Limb (tissue), 2 donors: Measurements from ENCODE around the gene PAM.
"Not testable (repeated sequence)": the region's sequence is repeated elsewhere in the genome, so short reads cannot be mapped to it uniquely, and the experiment has no call there.

ENCODE experiments used
- DNase-seq, 2 donors: peaks; one replicate each; pipeline ENCODE4 v3.0.0-alpha.2; 2016; ENCODE audit errors: extremely low spot score in 2 of 2

PAM gene

DNA sequence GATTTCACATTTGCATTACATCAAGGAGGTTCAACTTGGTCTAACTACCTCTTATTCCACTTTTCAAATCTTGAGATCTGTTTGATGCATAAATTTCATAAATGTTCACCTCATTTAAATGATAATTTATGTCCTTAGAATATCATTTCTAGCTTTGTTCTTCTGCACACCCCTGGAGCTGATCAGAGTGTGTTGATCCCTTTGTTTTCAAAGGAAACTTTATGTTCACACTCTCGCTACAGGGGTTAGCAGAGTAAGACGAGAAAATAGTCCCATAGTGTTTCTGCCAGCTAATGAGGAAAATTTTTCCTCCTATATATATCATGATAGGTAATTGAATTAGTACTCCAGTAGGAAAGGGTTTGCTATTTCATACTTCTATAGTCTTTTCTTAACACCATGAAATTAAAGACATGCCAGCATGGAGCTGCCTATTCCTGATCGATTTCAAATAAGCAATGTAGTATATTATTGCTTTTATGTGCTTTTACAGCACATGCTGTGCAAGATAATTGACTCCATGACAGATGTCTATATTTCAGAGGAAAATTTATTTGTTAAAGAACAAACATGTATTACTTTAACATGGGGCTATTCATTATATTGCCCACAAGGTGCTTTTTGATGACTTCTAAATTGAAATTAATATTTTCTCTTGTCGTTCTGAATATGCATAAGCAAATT lies 4.8 kb upstream of the PAM start:
- DNase-seq = no peak

DNA sequence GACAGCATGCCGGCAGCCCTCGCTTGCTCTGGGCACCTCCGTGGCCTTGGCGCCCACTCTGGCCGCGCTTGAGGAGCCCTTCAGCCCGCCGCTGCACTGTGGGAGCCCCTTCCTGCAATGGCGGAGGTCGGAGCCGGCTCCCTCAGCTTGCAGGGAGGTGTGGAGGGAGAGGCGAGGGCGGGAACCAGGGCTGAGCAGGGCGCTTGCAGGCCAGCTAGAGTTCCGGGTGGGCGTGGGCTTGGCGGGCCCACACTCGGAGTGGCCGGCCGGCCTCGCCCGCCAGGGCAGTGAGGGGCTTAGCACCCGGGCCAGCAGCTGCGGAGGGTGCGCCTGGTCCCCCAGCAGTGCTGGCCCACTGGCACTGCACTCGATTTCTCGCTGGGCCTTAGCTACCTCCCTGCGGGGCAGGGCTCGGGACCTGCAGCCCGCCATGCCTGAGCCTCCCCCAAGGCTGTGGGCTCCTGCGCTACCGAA lies 3.2 kb upstream of the PAM start:
- DNase-seq = not testable (repeated sequence)

DNA sequence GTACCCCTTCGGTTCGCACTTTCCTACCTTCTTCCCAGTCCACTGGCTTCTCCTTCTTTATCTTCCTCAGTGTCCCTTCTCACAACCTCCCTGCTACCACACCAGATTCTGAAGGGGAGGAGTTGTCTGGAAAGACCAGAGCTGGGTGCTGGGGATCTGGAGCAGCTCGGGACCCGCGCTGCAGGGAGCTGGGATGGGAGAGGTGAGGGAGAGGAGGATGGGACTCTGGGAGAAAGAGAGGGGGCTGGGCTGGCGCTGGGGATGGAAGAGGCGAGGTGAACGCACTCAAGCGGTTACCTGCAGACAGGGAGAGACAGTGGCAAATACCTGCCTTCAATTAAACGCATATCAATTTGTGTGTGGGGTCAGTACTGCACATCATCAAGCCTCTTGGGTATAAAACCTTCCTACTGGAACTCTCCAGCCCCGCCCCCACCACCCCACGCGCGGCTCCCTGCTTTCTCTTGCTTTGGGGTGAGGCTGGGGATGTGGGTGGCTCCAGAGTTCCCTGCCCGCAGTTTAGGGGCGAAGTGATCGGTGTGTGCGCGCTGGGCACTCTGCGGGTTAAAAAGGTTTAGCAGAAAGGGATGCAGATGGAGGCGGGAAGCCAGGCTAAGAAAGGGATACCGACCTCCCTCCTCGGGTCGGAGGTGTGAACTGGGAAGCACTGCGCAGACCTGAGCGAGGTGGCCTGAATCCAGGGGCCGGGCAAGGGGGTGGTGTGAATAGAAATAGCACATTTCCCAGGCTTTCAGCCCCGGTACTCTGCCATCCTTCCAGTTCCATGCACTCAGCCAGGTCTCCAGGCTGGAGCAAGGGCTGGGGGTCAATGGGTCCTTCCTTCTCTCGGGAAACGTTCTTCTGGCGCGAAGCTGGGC lies 977 bp upstream of the PAM start:
- peak in 1 of 2 donors; percentile 32 for DNase-seq

DNA sequence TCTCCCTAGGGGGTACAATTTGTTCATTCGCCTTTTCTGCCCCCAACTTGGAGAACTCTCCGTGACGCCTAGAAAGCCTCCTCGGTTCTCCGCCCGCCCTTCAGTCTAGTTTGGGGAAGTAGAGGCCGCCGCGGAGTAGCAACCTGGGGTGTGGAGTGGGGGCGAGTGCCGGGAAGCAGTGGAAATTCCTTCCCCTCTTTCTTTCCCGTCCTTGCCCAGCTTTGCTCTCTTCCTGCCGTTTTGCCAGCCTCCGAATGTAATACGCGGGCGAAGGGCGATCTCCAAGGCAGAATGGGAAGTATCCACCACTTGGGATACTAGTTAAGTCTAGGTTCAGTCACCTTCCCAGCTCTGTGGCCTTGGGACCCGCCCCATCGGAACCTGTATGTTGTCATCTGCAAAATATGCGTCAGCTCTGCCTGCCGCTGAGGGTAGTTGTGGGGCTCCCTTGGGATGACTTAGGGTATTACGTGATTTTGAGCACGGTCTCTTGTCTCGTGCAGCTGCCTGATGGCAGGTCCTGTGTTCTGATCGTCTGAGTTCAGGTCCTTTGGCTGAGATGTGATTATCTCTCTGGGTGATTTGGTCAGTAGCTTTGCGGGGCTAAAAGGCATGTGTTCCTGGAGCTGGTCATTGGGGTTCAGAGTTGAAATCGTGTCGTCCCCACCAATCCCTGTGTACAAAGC lies 724 bp downstream of the PAM start:
- peak; percentile 32 to 75 for DNase-seq

DNA sequence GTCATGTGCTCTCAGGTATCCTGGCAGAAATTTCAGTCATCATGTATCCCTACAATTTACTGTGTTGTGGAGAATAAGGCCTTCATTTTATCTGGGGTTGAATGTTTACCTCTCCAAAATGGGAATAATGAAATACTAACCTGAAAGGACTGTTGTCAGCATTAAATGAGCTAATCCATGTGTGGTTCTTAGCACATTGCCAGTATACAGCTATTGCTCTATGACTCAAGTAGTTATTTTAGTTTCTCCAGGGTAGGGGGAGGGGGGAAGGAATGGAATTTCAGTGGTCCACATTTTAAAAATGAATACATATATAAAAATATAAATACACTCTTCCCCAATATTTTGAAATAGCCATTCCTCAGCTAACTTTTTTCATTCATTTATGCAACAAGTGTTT lies 3.5 kb downstream of the PAM start:
- no peak for DNase-seq

DNA sequence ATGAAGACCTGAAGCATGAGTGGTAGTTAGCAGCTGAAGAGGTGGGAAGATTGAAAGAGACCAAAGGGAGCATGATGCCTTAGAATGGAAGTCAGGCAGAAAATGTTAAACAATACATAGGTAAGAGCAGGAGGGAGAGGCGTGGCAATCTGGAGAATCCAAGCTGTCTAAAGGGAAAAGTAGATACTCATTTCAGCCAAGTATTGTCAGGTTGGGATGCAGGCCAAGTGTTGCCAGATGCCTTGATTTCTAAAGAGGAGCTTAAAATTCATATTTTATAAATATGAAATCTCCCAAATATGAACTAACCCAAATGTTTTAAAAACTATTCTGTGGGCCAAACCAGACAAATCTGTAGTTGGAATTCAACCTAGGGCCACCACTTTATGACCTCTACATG lies 4.2 kb downstream of the PAM start:
- no peak for DNase-seq

DNA sequence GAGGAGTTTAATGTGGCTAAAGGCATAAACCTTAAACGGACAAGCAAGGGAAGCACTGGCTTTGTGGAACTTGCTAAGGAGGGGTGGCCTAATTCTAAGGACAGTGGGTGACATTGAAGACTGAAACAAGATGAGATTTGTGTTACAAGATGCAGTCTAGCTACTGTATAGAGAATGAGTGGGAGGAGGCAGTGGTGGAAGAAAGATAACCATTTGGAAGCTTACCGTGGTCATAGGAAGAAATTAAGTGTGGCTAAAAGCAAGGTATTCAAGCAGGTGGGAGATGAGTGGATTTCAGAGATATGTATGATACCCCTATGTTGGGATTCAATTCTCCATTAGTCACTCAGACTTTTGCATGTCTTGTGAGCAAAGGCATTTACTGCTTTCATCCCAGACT lies 4.6 kb downstream of the PAM start:
- DNase-seq = no peak

DNA sequence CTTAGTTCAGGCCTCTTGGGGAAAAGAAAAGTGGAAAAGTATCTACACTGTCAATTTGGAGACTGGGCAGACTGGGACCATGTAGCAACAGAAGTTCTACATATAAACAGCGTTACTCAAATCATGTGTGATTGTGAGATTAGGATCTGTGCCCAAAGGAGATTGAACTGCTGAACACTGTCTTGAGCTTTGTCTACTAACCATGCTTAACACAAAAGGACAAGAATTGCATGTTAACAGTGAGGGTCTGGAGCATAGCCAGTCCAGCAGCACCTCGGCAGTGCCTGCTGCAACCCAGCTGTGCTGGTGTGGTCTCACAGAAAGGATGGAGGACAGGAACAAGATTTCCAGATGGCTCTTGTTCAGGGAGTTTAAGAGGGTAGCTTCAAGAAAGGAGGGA lies 5.7 kb downstream of the PAM start:
- DNase-seq = no peak

DNA sequence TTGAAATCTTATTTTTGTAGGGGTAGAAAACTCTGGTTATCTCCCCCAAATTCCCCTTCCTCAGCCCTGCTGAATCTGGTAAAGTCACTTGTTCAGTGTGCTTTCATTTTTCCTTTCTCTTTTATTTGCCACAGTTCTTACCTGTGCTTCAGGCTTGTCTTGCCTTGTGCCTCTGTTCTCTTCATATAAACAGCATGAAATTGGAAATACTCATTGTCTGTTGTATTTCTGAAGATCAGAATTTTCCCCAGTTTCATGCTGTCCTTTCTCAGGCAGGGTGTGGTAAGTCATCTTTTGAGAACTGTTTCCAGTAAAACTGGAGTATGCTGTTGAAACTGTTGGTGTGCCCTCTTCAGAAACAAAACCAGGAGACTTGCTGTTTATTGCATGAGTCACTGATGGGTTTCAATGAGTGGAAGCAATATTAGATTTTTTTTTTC lies 7.0 kb downstream of the PAM start:
- DNase-seq = no peak

DNA sequence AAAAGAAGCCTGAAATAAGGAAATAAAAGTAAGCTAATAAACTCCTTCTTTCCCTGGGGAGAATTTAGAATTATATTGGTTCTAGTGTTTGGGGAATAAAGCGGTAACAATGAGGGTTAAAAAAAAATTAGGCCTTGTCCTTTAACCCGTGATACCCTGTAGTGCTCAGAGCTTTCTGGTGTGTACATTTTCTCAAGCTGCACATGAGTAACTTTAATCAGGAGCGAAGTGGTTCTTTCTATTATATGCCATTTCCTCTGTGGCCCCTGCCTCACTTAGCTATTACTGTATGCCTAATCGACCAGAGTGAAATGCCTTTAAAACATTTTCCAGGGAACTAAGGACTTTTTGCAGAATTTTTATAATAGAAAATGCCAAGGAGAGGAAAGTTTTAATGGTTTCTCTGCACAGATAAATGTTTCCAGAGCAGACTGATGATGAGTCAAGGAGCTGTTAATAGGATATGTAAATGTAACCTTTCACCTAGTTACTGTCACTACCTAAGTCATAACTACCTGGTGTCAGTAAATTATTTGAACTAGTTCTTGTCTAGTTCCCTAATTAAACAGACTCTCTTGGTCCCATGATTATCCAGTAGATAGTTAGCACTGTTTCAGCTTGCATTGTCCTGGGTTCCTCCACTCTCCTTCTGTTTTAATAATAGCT lies 7.6 kb downstream of the PAM start:
- no peak for DNase-seq

DNA sequence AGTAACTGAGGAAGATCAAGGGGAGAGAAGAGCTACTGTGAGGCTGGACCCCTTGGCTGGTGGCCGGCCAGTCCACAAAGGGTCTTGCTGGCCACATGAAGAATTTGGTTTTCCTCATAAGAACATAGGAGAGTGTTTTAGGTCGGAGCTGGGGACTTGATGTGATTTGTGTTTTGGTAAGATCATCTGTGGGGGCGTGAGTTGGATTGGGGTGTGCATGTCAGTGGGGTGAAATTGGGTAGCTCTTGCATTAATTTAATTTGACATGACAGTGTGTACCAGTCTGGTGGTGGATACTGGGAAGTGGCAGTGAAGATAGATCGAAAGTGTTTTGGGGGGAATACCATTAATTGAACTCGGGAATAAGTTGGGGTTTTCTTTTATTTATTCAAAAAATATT lies 8.6 kb downstream of the PAM start:
- no peak for DNase-seq

DNA sequence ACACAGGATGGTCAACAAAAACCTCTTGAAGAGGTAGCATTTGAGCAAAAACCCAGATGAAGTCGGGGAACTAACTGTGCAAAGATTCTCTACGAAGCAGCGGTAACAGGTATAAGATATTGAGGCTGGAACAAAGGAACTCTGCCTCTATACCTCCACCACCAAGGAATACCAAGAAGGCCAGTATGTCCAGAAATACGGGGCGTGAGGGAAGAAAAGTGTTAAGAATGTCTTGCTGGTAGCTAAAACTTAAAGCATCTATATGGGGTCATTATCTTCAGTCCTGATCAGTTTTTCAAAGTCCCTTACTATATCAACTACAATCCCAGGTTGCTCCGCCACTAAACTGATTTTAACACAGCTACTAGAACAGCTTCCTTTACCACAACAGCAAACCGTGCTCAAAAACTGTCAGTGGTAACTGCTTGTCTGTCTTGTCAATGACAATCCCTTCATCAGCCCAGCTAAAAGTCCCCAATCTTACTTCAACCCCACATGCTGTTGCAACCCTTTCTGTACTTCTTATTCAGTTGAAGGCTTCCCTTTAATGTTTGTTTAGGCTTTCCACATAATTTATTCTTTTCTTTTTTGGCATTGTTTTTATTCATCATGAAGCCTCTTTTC lies 9.4 kb downstream of the PAM start:
- no peak for DNase-seq

DNA sequence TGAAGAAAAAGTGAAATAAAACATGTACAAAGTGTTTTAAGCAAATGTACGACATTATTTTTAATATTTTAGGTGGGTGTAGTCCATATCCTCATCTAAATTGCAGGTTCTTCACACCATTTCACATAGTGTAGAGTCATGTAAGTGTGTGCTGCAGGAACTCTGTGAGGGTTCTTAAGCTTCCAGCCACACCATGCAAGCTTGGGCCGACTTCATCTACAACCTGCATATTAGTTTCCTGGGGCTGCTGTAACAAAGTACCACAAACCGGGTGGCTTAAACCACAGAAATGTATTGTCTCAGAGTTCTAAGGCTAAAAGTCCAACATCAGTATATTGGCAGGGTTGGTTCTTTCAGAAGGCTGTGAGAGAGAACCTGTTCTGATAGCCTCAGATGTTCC lies 10.2 kb downstream of the PAM start:
- DNase-seq = no peak

DNA sequence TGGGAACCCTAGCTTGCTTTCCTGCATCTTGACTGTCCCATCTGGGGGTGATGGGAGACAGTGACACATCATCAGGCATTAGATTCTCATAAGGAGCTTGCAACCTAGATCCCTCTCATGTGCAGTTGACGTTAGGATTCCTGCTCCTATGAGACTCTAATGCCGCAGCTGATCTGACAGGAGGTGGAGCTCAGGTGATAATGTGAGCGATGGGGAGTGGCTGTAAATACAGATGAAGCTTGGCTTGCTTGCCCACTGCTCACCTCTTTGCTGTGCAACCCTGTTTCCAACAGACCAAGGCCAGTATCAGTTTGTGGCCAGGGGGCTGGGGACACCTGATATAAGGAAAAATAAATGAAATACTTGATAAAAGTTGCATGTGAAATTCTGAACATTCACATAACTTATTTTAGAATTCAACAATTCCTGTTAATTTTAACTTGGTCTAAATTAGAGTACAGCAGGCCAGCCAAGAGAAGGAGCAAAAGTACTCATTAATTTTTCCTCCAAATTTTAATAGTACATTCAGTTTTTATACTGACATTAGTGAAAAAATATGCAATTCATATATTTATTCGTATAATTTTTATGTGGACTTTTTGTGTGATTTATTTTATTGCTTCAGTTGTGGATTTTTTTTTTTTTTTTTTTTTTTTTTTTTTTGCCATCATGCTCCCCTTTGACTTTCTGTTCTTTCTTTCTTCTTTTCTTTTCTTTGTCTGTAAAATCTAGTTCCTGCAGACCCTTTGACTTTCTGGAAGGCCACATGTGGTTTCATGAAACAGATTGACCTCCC lies 11.4 kb downstream of the PAM start:
- DNase-seq = no peak

DNA sequence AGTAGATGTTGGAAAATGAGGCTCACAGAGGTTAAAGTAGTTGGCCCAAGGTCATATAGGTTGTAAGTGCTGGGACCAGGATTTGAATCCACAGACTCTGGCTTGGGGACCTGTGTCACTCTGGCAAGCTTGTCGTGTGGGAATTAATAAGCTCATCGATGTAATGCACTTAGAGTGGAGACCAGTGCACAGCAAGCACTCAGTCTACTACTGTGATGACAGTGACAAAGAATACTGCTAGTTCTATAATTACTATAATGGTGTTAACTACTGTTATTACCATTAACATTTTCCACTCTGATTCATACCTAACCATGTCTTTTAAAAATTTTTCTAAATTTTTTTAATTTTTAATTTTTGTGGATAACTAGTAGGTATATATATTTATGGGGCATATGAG lies 12.8 kb downstream of the PAM start:
- no peak for DNase-seq

DNA sequence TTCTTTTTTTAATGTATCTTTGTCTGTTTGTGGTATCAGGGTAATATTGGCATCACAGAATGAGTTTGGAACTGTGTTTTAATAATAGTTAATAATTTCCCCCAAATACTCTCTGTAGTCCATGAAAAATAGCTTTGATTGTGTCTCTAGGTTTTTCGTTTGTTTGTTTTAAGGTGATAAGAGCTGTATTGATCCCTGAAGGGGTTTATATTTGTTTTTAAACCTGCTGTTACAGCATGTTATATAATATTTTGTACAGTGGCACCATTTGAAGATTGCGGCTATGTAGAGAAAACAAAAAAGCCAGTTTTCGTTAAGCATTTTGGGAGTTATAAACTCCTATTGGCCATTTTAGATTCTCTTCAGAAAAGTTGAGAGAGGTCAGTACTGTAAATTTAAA lies 15.7 kb downstream of the PAM start:
- no peak for DNase-seq

DNA sequence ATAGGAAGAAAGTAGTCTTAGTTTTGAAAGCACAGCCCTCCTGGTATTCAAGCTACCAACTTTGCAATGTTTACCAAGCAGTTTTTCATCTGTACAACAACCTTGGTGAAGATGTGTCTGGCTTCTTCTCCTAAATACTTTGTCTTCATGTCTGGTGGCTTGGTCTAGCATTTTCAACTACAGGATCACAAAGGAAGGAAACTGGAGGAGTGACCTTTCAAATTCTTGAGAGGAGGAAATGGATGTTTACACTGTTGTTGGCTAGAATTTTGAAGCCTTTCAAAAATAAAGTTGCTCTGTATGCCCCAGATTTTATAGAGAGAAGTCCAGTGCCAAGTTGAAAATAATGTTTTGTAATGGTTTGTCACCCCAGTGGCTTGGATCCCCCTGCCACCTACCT lies 16.3 kb downstream of the PAM start:
- DNase-seq = no peak

DNA sequence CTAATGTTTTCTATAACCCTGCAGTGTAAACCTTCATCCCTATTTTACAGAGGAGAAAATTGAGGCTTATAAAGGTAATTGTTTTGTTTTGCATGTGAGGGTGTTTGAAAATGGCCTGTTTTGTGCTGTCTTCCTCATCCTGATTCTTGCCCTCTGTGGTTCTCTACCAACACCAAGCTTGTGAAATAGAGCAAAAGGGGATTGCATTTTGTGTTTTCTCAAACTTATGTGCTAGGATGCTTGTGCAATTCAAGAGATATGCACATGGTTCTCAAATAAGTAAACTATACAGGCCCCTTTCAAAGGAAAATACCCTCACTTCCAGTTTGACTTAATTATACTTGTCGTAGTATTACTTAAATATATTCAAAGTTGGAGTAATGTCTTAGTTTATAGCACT lies 17.2 kb downstream of the PAM start:
- DNase-seq = no peak

DNA sequence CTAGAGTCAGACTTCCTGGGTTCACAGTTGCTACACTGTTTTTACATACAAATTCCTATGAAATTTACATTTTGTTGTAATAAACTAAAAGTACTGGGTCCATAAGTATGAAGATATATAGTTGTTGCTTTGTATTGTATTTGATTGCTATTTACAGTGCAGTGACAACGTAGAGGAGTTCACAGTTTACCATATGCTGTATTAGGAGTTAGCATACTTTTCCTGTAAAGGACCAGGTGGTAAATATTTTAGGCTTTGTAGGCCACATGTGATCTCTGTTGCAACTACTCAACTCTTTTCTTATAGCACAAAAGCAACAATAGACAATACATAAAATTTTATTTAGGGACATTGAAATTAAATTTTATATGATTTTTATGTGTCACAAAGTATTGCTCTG lies 18.0 kb downstream of the PAM start:
- DNase-seq = no peak

DNA sequence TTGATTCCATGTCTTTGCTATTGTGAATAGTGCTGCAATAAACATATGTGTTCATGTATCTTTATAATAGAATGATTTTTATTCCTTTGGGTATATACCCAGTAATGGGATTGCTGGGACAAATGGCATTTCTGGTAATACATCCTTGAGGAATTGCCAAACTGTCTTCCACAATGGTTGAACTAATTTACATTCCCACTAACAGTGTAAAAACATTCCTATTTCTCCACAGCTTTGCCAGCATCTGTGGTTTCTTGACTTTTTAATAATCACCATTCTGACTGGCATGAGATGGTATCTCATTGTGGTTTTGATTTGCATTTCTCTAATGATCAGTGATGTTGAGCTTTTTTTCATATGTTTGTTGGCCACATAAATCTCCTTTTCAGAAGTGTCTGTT lies 20.7 kb downstream of the PAM start:
- DNase-seq = not testable (repeated sequence)
